Skin of body (tissue), 2 donors: ENCODE results near the gene CCDC141. TPM values are rescaled to one million over a fixed set of nuclear protein-coding genes. Genes with fewer than 3 reads are reported as not detected.

Source experiments
- DNase-seq: peaks from one replicate; lab custom pipeline; 2025; lab: John Stamatoyannopoulos, UW
- total RNA-seq: library from RNA; depleted of rRNA; stranded (reverse); fragments of >200 nt; gene quantifications from one replicate; pipeline ENCODE4 v1.2.3, GENCODE V29; 2014

CCDC141 gene
- total RNA-seq, 1 donor from 2014 or later: 6.0 TPM

DNA sequence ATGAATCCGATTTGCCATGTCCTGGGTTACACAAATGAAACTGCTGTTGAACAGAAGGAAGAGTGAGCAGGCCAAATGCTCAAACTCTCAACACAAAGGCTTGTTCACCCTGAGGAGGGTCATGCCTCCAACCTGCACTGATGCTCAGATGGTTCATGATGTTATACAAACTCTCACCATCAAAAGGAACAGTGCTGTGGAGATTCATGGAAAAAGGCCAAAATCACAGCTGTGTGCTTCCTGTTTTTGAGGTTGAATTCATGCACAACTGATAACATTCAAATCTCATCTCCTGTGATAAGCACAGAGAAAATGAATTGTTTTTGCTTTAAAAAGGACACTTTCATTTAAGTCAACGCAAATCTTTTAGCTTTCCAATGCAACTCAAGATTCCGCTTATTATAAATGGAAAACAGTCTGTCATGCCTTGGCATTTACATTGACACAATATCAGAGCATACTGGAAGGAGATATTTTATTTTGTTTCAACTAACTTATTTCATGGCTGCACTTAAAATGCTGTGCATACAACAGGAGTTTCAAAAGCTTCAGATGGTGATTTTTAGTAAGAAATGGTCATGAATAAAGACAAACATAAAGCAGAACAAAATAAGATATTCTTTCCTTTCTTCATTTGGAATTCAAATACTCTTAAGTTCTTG lies 220.5 kb downstream of the CCDC141 start:
- peak; percentile 3 for DNase-seq

GRCh38 chr2:178828486-178828881 lies 221.5 kb downstream of the CCDC141 start:
- no peak for DNase-seq

DNA sequence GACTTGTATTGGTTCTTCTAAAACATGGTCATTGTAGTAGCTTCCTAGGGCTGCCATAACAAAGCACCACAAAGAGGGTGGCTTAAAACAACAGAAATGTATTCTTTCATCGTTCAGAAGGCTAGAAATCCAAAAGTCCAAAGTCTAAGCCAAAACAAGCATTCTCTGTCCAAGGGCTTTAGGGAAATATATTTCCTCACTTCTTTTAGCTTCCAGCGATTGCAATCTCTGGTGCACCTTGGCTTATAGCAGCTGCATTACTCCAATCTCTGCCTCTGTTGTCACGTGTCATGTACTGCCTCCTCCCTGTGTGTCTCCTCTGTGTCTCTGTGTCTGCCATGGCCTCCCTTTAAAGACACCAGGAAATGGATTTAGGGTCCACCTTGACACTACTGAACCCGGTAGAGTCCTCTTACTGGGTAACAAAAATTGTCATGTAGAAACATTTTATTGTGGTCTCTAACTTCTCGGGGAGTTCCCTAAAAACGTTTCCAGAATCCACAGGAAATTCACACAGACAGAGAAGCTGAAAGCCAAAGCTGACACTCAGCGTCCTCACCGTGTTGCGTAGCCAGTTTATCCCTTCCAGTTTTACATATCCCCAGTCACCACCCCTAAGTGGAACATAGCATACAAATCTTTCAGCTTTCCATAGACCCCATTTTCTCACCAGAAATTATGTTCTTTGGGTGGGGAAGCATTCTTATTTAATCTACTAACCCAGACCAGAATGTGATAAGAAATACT lies 222.0 kb downstream of the CCDC141 start:
- DNase-seq: no peak

DNA sequence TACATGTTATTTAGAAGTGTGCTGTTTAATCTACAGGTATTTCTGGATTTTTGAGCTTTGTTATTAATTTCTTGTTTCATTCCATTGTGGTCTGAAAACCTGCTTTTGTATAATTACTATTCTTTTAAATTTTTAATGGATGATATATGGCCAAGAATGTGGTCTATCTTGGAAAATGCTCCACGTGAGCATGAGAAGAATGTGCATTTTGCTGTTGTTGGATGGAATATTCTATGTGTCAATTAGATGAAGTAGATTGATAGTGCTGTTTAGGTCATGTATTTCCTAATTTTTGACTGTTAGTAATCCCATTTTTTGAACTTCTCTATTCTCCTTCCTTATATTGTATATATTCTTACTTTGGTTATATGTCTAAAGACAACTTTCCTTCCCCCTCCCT lies 222.8 kb downstream of the CCDC141 start:
- no peak for DNase-seq

- no peak for DNase-seq
Observed at GRCh38 chr2:178825183-178825582, 224.8 kb downstream of the CCDC141 start.

DNA sequence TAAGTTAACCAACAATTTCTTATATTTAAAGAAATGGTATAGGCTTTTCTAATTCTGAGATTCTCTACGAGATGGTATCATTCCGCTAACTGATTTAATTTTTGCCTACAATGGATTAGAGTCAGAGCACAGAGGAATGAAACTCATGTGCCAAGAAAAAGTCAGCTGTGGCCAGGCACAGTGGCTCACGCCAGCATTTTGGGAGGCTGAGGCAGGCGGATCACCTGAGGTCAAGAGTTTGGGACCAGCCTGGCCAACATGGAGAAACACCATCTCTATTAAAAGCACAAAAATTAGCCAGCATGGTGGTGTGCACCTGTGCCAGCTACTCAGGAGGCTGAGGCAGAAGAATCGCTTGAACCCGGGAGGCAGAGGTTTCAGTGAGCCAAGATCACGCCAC lies 225.8 kb downstream of the CCDC141 start:
- DNase-seq: no peak

GRCh38 chr2:178819992-178820391 lies 229.9 kb downstream of the CCDC141 start:
- DNase-seq: no peak

DNA sequence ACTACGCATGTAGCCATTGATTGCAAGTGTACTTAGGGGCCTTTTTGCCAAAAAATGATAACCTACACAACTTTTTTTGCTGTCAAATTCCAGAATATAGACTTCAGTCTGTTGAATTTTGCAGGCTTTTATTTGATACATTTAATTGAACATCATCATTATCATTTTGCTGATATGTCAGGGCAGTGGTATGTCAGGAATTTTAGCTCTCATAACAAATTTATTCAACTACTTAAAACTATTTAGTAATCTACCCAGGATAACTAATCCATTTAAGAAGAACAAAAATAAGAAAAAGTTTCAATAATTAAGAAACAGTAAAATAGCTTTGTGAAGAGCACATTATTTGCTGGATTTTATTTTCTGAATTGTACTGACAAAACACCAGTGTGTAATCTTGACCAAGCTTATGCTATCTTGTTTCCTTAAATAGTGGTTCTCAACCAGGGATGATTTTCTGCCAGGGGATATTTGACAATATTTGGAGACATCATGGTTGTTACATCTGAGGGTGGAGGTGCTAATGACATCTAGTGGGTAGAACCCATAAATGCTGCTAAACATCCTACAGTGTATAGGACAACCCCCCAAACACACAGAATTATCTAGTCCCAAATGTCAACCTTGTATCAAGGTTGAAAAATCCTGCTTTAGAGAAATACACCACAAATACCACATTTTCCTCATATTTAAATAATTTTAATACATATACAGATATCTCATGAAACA lies 230.6 kb downstream of the CCDC141 start:
- DNase-seq: no peak

DNA sequence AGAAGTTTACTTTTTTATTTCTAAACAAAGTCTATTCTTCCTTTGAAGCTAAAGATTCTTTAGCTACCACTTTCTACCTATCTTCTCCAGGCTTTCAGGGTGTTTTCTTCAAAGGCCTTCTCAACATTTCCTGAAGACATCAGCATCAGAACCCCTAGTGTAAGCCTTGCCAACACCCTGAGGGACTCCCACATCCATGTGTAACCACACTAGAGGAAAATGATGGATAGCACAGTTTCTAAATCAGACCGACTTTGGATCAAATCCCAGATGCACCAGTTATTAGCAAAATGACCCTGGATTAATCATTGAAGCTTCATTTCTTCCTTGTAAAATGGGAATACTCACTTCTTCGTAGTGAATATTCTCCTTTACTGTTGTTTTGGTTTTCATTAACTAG lies 238.0 kb downstream of the CCDC141 start:
- DNase-seq: no peak

DNA sequence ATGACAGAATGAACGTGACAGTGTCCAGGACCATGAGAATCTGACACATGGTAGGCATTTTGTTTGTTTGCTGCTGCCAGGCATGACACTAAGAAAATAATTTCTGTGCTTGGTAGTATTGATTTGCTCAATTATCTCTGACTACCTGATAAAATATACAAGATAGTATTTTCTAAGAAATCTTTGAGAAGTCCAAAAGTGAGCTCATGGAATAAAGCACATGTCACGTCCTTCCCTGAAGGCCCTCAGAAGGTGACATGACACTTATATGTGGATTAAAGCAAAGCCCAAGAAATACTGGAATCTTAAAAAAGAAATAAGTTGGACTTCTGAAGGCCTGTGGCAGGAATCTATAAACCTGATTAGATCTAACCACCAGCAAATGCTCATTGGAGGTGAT lies 238.9 kb downstream of the CCDC141 start:
- no peak for DNase-seq

GRCh38 chr2:178810422-178810821 lies 239.5 kb downstream of the CCDC141 start:
- DNase-seq: no peak

DNA sequence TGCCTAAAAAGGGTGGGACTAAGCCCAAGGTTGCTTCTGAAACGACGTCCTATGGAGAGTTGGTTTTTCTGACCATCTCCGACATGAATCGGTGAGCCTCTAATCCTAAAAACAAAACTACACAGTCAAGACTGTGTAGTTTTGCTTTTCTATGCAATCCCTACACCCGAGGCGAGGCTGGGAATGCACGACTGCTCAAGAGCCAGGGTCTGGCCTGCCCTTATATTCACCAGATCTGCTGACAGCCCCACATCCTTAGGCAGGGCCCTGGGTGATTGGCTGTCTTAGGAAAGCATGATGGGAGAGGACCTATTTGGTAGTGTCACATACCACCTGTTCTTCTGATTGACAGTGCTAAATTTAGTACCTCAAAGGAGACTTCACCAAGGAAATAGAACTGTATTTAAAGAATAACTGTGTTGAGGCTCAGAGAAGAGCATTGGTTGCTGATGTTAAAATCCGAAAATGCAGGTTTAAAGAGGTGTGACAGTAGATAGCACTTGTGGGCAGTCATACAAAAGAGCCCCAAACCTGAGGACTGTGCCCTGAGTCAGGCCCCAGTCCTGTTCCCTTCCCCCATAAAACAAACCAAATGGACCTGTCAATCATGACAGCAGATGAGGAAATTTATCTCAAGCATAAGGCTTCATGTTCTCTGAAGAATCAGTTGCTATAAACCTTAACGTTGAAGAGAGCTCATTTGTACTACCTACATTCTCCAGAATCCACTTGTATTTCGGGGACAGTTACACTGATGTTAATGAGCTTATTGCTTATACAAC lies 242.5 kb downstream of the CCDC141 start, which contains the start of gene TTN:
Gene TTN, minus strand, starts transcription at position 197 of the 782 bp plus-strand sequence. CDS start 2,781 bp downstream, outside the sequence.
- DNase-seq: no peak

DNA sequence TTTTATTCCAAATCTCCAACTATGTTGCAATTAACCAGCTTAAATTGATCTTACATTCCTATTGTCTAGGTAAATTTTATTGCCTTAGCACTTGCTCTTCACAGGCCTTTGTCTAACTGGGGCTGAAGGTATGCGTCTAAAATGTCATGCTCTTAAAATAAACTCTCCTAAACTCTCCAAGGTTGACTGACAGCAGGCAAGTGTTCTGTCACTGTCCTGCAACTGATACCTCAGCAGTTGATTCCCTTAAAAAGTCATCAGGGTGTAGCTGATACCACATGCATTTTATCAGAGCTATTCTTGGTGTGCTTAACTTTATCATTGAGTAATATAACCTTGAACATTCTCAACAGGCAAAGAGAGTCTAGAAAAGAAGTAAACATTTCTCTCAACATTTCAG lies 243.4 kb downstream of the CCDC141 start:
- DNase-seq: no peak

DNA sequence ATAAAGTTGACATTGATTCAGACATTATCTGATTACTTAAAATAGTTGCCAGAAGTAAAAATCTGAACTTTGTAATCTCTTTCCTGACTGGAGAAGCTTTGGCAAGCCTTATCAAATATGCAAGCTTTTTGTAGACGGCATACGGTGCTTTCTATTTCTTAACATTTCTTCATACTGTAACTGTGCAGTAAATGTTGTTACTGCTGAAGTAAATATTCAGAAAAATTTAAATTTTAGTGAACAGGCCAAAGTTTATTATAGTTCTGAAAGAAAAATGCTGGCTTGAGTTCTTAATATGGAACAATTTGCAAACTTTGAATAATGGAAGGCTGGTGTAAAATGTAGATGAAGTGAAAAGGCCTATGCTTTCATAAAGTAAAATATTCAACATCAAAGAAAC lies 244.5 kb downstream of the CCDC141 start:
- no peak for DNase-seq

DNA sequence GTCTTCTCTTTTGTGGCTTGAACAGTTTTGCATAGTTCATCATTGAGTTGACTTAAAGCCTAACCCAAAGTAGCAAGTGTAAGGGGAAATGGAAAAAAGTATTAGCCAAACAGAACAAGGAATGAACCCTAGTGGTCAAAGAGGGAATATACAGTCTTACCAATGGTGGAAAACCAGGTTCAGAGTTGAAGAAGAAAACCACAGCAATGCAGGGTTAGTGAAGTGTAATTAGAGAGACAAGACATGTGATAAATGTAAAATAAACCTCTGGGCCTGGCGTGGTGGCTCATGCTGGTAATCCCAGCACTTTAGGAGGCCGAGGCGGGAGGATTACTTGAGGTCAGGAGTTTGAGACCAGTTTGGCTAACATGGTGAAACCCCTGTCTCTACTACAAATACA lies 245.1 kb downstream of the CCDC141 start:
- DNase-seq: no peak

GRCh38 chr2:178800510-178800909 lies 249.4 kb downstream of the CCDC141 start:
- DNase-seq: no peak

DNA sequence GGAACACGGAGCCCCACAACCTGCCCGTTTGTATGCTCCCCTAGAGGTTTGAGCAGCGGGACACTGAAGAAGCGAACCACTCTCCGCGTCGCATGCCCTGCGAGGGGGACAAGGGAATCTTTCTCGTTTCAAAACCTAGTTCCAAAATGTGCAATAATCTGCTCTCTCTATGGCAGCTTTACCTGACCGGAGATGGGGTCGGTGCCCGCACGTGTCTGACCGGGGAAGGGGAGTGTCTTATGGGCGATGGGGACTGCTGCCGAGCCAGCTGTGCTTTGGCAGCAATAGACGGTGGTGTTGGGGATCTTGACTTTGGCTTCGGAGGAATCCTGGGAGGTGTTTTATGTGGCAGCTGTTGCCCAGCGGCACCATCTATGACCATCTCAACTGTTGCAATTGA lies 250.6 kb downstream of the CCDC141 start:
- DNase-seq: no peak

- peak; percentile 2 for DNase-seq
Observed at GRCh38 chr2:178796079-178796677, 253.8 kb downstream of the CCDC141 start.

DNA sequence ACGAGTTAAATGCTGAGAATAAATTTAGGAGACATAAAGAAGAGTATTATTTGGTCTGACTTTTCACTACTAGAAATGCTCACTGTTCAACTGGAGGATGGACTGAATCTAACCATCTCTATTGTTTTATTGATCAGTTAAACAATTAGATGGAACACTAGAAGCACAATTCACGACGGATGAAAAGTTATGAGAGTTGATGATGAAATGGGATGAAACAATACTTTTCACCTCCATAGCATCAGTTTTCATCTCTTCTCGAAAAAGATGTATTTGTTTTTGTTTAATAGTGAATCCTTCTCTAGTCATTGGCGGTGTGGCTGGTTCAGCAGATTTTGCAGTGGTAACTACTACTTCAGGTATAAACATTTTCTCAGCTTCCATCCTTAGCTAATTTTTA lies 262.0 kb downstream of the CCDC141 start:
- no peak for DNase-seq

DNA sequence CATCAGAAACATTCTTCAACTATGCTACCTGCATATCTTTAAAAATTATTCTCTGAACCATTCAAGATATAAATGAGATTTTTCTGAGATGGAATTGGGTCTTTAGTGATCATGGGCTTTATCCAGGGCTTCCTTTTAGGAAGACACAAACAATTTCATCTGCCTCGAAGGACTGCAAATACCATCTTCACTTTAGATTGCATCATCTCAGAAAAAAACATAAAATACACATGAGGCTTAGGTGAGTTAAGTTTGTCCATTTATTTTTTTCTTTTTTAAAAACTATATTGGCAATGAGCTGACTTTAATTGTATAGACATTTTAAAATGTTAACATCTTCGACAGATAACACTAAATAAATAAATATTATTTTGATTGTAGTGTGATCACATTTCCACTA lies 262.8 kb downstream of the CCDC141 start:
- DNase-seq: no peak

DNA sequence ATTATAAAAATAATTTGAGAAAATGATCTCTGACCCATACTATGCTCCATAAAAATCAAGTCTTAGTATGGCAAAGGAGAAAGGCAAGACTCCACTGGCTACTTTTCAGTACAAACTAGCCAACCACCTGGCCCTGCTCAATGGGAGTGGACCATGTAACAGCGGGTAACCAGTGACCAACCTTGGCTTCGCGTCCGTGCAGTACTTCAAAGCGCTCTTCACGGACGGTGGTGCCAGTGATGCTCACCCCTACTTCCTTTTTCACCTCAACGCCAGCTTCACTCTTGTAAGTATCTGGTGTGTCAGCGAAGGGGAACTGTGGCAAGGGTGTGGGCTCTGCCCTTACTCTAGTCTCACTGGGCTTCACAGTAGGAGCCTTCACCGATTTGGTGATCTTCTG lies 266.0 kb downstream of the CCDC141 start:
- DNase-seq: no peak
